K562 (cell line): ENCODE results near the gene KRT28. TPM values are rescaled to one million over a fixed set of nuclear protein-coding genes. Genes with fewer than 3 reads are reported as not detected.

Source experiments
- BRCA1 ChIP-seq, 2 experiments: fragments of 450-650 bp in 1 of 2; sonication (generic) in 1 of 2; formaldehyde crosslinking in 1 of 2; IDR thresholded peaks; 2 replicates each; pipeline versions ENCODE4 v1.5.0 to v1.6.1; 2017 to 2020; ENCODE audit warnings: mild to moderate bottlenecking in 1 of 2, missing genetic modification reagents in 1 of 2
- CCNT2 ChIP-seq: IDR thresholded peaks from 2 replicates; pipeline ENCODE4 v1.6.1; 2011; ENCODE audit warnings: borderline replicate concordance, low read depth, mild to moderate bottlenecking, moderate library complexity, mixed read lengths, low read length; ENCODE audit not compliant: insufficient read length; ENCODE audit errors: extremely low read depth
- CTCF ChIP-seq, 3 experiments: IDR thresholded peaks in 2 of 3; conservative IDR thresholded peaks in 1 of 3; 2 replicates each; pipeline ENCODE4 v1.5.1; 2011 to 2012; ENCODE audit warnings: low read length in 3 of 3, mild to moderate bottlenecking in 3 of 3, control low read depth in 2 of 3, improper control_type of control experiment in 1 of 3, inconsistent platforms in 1 of 3, low read depth in 1 of 3, mixed read lengths in 1 of 3, moderate library complexity in 1 of 3; ENCODE audit not compliant: insufficient read depth in 2 of 3
- GATAD2B ChIP-seq: fragments of 450-650 bp; IDR thresholded peaks from 2 replicates; pipeline ENCODE4 v1.6.1; 2017; ENCODE audit warnings: mild to moderate bottlenecking, borderline replicate concordance
- HEY1 ChIP-seq: fragments of 250-450 bp; sonication (Bioruptor Pico); IDR thresholded peaks from 2 replicates; pipeline ENCODE4 v1.5.0; 2020; ENCODE audit warnings: mild to moderate bottlenecking, moderate library complexity, borderline replicate concordance
- HIVEP1 ChIP-seq: fragments of 250-450 bp; sonication (Bioruptor Pico); IDR thresholded peaks from 2 replicates; pipeline ENCODE4 v1.4.0; 2020; ENCODE audit warnings: mild to moderate bottlenecking
- HMG20B ChIP-seq: fragments of 250-450 bp; sonication (Bioruptor Pico); IDR thresholded peaks from 2 replicates; pipeline ENCODE4 v1.5.0; 2021; ENCODE audit warnings: mild to moderate bottlenecking
- KDM1A ChIP-seq, 2 experiments: fragments of 450-650 bp; IDR thresholded peaks; 2 replicates each; pipeline ENCODE4 v1.6.1; 2016; ENCODE audit warnings: mild to moderate bottlenecking in 2 of 2
- MAFG ChIP-seq: fragments of 450-650 bp; conservative IDR thresholded peaks from 2 replicates; pipeline ENCODE4 v1.6.1; 2016; ENCODE audit warnings: missing genetic modification characterization, missing compliant biosample characterization
- MXI1 ChIP-seq: IDR thresholded peaks from 2 replicates; pipeline ENCODE4 v1.6.1; 2011; ENCODE audit warnings: low read depth, mild to moderate bottlenecking, improper control_type of control experiment, low read length
- RAD51 ChIP-seq: fragments of 450-650 bp; IDR thresholded peaks from 2 replicates; pipeline ENCODE4 v1.7.1; 2016; ENCODE audit warnings: low read depth, mild to moderate bottlenecking, borderline replicate concordance
- RCOR1 ChIP-seq, 2 experiments: IDR thresholded peaks; 2 replicates each; pipeline ENCODE4 v1.6.1; 2012; ENCODE audit warnings: low read depth in 2 of 2, low read length in 2 of 2, borderline replicate concordance in 1 of 2, improper control_type of control experiment in 1 of 2
- SAFB2 ChIP-seq: fragments of 200-400 bp; formaldehyde crosslinking; IDR thresholded peaks from 2 replicates; pipeline ENCODE4 v1.6.1; 2018; ENCODE audit warnings: borderline replicate concordance, low read length, low read depth, moderate library complexity; ENCODE audit not compliant: severe bottlenecking
- SOX6 ChIP-seq: fragments of 450-650 bp; IDR thresholded peaks from 2 replicates; pipeline ENCODE4 v1.6.1; 2014; ENCODE audit warnings: mild to moderate bottlenecking
- SRSF3 ChIP-seq: fragments of 200-400 bp; formaldehyde crosslinking; IDR thresholded peaks from 2 replicates; pipeline ENCODE4 v1.6.1; 2016; ENCODE audit warnings: mild to moderate bottlenecking, low read length, moderate library complexity; ENCODE audit not compliant: insufficient read depth
- ZNF165 ChIP-seq: fragments of 250-450 bp; sonication (Bioruptor Pico); IDR thresholded peaks from 2 replicates; pipeline ENCODE4 v1.4.0; 2020; ENCODE audit warnings: borderline replicate concordance
- ZNF311 ChIP-seq: fragments of 250-450 bp; sonication (Bioruptor Pico); IDR thresholded peaks from 2 replicates; pipeline ENCODE4 v1.4.0; 2020; ENCODE audit warnings: mild to moderate bottlenecking, moderate library complexity
- ZNF316 ChIP-seq: fragments of 450-650 bp; IDR thresholded peaks from 2 replicates; pipeline ENCODE4 v1.6.1; 2016
- polyA plus RNA-seq, 8 experiments: library from polyadenylated mRNA; depleted of rRNA in 4 of 8; stranded (reverse) in 5 of 8; unstranded in 3 of 8; fragments of >200 nt; fragmentation: Nextera tagmentation in 2 of 8; fragmentation: Illumina TruSeq in 1 of 8; extraction: Ambion mirVana in 2 of 8; extraction: Trizol in 1 of 8; gene quantifications; 2 replicates each; pipeline versions ENCODE4 v1.2.1 to v1.2.3, GENCODE V29; 2011 to 2014; ENCODE audit warnings: inconsistent platforms in 1 of 8, missing spikeins in 1 of 8
- total RNA-seq, 7 experiments: library from RNA; depleted of rRNA in 6 of 7; stranded (reverse); fragments of >200 nt in 6 of 7; fragmentation: Illumina TruSeq in 2 of 7; extraction: Trizol in 2 of 7; gene quantifications; 2 replicates each; pipeline versions ENCODE4 v1.2.1 to v1.2.3, GENCODE V29; 2011 to 2021; ENCODE audit warnings: low replicate concordance in 1 of 7
- TF ChIP-seq, protein P1 (sequence below): IDR thresholded peaks from 2 replicates; pipeline ENCODE4 v1.6.1; 2011; ENCODE audit warnings: borderline replicate concordance, low read depth, mild to moderate bottlenecking, moderate library complexity, low read length; ENCODE audit not compliant: insufficient read depth, poor library complexity, severe bottlenecking
- TF ChIP-seq, protein P2 (sequence below): fragments of 250-450 bp; sonication (Bioruptor Pico); IDR thresholded peaks from 2 replicates; pipeline ENCODE4 v1.5.0; 2021
- TF ChIP-seq, protein P3 (sequence below): sonication (generic); formaldehyde crosslinking; IDR thresholded peaks from 2 replicates; pipeline ENCODE4 v1.8.0; 2023; ENCODE audit warnings: mild to moderate bottlenecking, missing genetic modification reagents

KRT28 gene
- total and polyA plus RNA-seq, 9 of the 15 experiments (the other 6 are each of a cell fraction or from before 2014, with no cell fraction given), result not detected

- TF ChIP-seq CCNT2, result no peak
- TF ChIP-seq ZNF165 (CRISPR knock-in tag), result no peak
- TF ChIP-seq GATAD2B, result peak; percentile 31; the same call in 1 of the 2 replicates
- no peak for TF ChIP-seq SOX6
- 0 out of 4 replicates have a peak, but pooled peaks of 1 of the 2 experiments have one; percentile 24 for TF ChIP-seq RCOR1 (IDR thresholded peaks at IDR 0.05; ENCODE audit: borderline replicate concordance in 1 of 2, low read depth in 2 of 2, low read length in 2 of 2)
- no peak for TF ChIP-seq ZNF311
- TF ChIP-seq HMG20B (CRISPR knock-in tag), result no peak
- TF ChIP-seq BRCA1 (IDR thresholded peaks at IDR 0.05), result no peak
- TF ChIP-seq BRCA1 (CRISPR knock-in tag; IDR thresholded peaks at IDR 0.05), result no peak
- TF ChIP-seq SRSF3, result no peak
- no peak for TF ChIP-seq MXI1
- TF ChIP-seq HIVEP1 (CRISPR knock-in tag), result no peak
- TF ChIP-seq HEY1 (CRISPR knock-in tag), result no peak
- no peak for TF ChIP-seq SAFB2
- TF ChIP-seq RAD51, result no peak
- TF ChIP-seq, protein P1, sequence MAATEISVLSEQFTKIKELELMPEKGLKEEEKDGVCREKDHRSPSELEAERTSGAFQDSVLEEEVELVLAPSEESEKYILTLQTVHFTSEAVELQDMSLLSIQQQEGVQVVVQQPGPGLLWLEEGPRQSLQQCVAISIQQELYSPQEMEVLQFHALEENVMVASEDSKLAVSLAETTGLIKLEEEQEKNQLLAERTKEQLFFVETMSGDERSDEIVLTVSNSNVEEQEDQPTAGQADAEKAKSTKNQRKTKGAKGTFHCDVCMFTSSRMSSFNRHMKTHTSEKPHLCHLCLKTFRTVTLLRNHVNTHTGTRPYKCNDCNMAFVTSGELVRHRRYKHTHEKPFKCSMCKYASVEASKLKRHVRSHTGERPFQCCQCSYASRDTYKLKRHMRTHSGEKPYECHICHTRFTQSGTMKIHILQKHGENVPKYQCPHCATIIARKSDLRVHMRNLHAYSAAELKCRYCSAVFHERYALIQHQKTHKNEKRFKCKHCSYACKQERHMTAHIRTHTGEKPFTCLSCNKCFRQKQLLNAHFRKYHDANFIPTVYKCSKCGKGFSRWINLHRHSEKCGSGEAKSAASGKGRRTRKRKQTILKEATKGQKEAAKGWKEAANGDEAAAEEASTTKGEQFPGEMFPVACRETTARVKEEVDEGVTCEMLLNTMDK, result no peak
- TF ChIP-seq CTCF (IDR thresholded peaks at IDR 0.05 in 2 of 3, conservative IDR thresholded peaks at IDR 0.05 in 1 of 3; ENCODE audit: insufficient read depth in 2 of 3, low read depth in 1 of 3, low read length in 3 of 3), result no peak
- TF ChIP-seq, protein P2, sequence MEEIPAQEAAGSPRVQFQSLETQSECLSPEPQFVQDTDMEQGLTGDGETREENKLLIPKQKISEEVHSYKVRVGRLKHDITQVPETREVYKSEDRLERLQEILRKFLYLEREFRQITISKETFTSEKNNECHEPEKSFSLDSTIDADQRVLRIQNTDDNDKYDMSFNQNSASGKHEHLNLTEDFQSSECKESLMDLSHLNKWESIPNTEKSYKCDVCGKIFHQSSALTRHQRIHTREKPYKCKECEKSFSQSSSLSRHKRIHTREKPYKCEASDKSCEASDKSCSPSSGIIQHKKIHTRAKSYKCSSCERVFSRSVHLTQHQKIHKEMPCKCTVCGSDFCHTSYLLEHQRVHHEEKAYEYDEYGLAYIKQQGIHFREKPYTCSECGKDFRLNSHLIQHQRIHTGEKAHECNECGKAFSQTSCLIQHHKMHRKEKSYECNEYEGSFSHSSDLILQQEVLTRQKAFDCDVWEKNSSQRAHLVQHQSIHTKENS (CRISPR knock-in tag), result no peak
- peak; percentile 75 to 83 for TF ChIP-seq KDM1A (IDR thresholded peaks at IDR 0.05)
- TF ChIP-seq, protein P3, sequence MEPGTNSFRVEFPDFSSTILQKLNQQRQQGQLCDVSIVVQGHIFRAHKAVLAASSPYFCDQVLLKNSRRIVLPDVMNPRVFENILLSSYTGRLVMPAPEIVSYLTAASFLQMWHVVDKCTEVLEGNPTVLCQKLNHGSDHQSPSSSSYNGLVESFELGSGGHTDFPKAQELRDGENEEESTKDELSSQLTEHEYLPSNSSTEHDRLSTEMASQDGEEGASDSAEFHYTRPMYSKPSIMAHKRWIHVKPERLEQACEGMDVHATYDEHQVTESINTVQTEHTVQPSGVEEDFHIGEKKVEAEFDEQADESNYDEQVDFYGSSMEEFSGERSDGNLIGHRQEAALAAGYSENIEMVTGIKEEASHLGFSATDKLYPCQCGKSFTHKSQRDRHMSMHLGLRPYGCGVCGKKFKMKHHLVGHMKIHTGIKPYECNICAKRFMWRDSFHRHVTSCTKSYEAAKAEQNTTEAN (CRISPR knock-in tag), result no peak
- TF ChIP-seq MAFG (tag), result no peak
- TF ChIP-seq ZNF316, result no peak
Measured at GRCh38 chr17:40830085-40830776, 30.5 kb upstream of the KRT28 start (continued).
